ENCODE measurements around the gene PILRB. TPM values are rescaled to one million over a fixed set of nuclear protein-coding genes. Genes with fewer than 3 reads are reported as not detected.

The PILRB gene
- polyA plus RNA-seq, 2 donors, result 22.9 to 79.2 TPM

- no peaks in the 10 kb centered on the region for H3K27me3 ChIP-seq (ENCODE audit: control insufficient read depth in 1 of 2, insufficient read depth in 2 of 2, low read length in 2 of 2)
- H3K9me3 ChIP-seq (ENCODE audit: control insufficient read depth in 2 of 2, insufficient read depth in 1 of 2, low read depth in 1 of 2, low read length in 1 of 2), result no peaks in the 10 kb centered on the region
- no peak overlapping the region for H3K4me3 ChIP-seq (ENCODE audit: low read depth in 1 of 2, low read length in 2 of 2)
- WGBS, 2 donors, result 77 to 79% methylated on average over 6 of the region's 6 CpGs
- H3K4me1 ChIP-seq (ENCODE audit: control insufficient read depth in 2 of 2, insufficient read depth in 2 of 2, low read length in 1 of 2), result no peaks in the 10 kb centered on the region
- no peaks in the 10 kb centered on the region for H3K36me3 ChIP-seq (ENCODE audit: control insufficient read depth in 2 of 2, insufficient read depth in 2 of 2, low read length in 1 of 2)
- H3K27ac ChIP-seq (ENCODE audit: low read depth in 2 of 2, low read length in 1 of 2), result no peak overlapping the region
Measured at GRCh38 chr7:100384628-100385294, 26.8 kb downstream of the PILRB start.

GRCh38 chr7:100386940-100387339 is 29.0 kb downstream of the PILRB start:
- Histone ChIP-seq H3K36me3 (ENCODE audit: control insufficient read depth in 2 of 2, insufficient read depth in 2 of 2, low read length in 1 of 2) (no peaks in the 10 kb centered on the region), H3K27ac (ENCODE audit: low read depth in 2 of 2, low read length in 1 of 2) (no peak overlapping the region), H3K4me1 (ENCODE audit: control insufficient read depth in 2 of 2, insufficient read depth in 2 of 2, low read length in 1 of 2) (no peaks in the 10 kb centered on the region), H3K9me3 (ENCODE audit: control insufficient read depth in 2 of 2, insufficient read depth in 1 of 2, low read depth in 1 of 2, low read length in 1 of 2) (no peaks in the 10 kb centered on the region), H3K4me3 (ENCODE audit: low read depth in 1 of 2, low read length in 2 of 2) (no peak overlapping the region), H3K27me3 (ENCODE audit: control insufficient read depth in 1 of 2, insufficient read depth in 2 of 2, low read length in 2 of 2) (no peaks in the 10 kb centered on the region)
- WGBS, 2 donors, result 58 to 74% methylated on average over 5 of the region's 5 CpGs

- H3K9me3 ChIP-seq (ENCODE audit: control insufficient read depth in 2 of 2, insufficient read depth in 1 of 2, low read depth in 1 of 2, low read length in 1 of 2), result no peaks in the 10 kb centered on the region
- no peaks in the 10 kb centered on the region for H3K27me3 ChIP-seq (ENCODE audit: control insufficient read depth in 1 of 2, insufficient read depth in 2 of 2, low read length in 2 of 2)
- no peak overlapping the region for H3K27ac ChIP-seq (ENCODE audit: low read depth in 2 of 2, low read length in 1 of 2)
- WGBS, 2 donors, result 70 to 72% methylated on average over 2 of the region's 2 CpGs
- no peaks in the 10 kb centered on the region for H3K4me1 ChIP-seq (ENCODE audit: control insufficient read depth in 2 of 2, insufficient read depth in 2 of 2, low read length in 1 of 2)
- H3K36me3 ChIP-seq (ENCODE audit: control insufficient read depth in 2 of 2, insufficient read depth in 2 of 2, low read length in 1 of 2), result no peaks in the 10 kb centered on the region
- H3K4me3 ChIP-seq (ENCODE audit: low read depth in 1 of 2, low read length in 2 of 2), result no peak overlapping the region
Measured at GRCh38 chr7:100387695-100388094, 29.8 kb downstream of the PILRB start.

- Histone ChIP-seq H3K27me3 (ENCODE audit: control insufficient read depth in 1 of 2, insufficient read depth in 2 of 2, low read length in 2 of 2) (no peaks in the 10 kb centered on the region), H3K9me3 (ENCODE audit: control insufficient read depth in 2 of 2, insufficient read depth in 1 of 2, low read depth in 1 of 2, low read length in 1 of 2) (no peaks in the 10 kb centered on the region), H3K36me3 (ENCODE audit: control insufficient read depth in 2 of 2, insufficient read depth in 2 of 2, low read length in 1 of 2) (no peaks in the 10 kb centered on the region), H3K27ac (ENCODE audit: low read depth in 2 of 2, low read length in 1 of 2) (no peak overlapping the region), H3K4me1 (ENCODE audit: control insufficient read depth in 2 of 2, insufficient read depth in 2 of 2, low read length in 1 of 2) (no peaks in the 10 kb centered on the region), H3K4me3 (ENCODE audit: low read depth in 1 of 2, low read length in 2 of 2) (no peak overlapping the region)
- WGBS, 2 donors, result 65 to 71% methylated on average over 9 of the region's 9 CpGs
Measured at GRCh38 chr7:100389437-100390088, 31.6 kb downstream of the PILRB start.

GRCh38 chr7:100390286-100391009 is 32.5 kb downstream of the PILRB start:
- Histone ChIP-seq H3K4me1 (ENCODE audit: control insufficient read depth in 2 of 2, insufficient read depth in 2 of 2, low read length in 1 of 2) (no peaks in the 10 kb centered on the region), H3K9me3 (ENCODE audit: control insufficient read depth in 2 of 2, insufficient read depth in 1 of 2, low read depth in 1 of 2, low read length in 1 of 2) (no peaks in the 10 kb centered on the region), H3K4me3 (ENCODE audit: low read depth in 1 of 2, low read length in 2 of 2) (no peak overlapping the region), H3K27ac (ENCODE audit: low read depth in 2 of 2, low read length in 1 of 2) (no peak overlapping the region), H3K27me3 (ENCODE audit: control insufficient read depth in 1 of 2, insufficient read depth in 2 of 2, low read length in 2 of 2) (no peaks in the 10 kb centered on the region), H3K36me3 (ENCODE audit: control insufficient read depth in 2 of 2, insufficient read depth in 2 of 2, low read length in 1 of 2) (no peaks in the 10 kb centered on the region)
- WGBS, 2 donors, result 57 to 68% methylated on average over 3 of the region's 3 CpGs

GRCh38 chr7:100393233-100393905 is 35.5 kb downstream of the PILRB start:
- H3K4me3 ChIP-seq (ENCODE audit: low read depth in 1 of 2, low read length in 2 of 2), result no peak overlapping the region
- peaks cover 0 to 3% of the 10 kb centered on the region in 2 donors for H3K4me1 ChIP-seq (ENCODE audit: control insufficient read depth in 2 of 2, insufficient read depth in 2 of 2, low read length in 1 of 2)
- H3K27me3 ChIP-seq (ENCODE audit: control insufficient read depth in 1 of 2, insufficient read depth in 2 of 2, low read length in 2 of 2), result no peaks in the 10 kb centered on the region
- no peaks in the 10 kb centered on the region for H3K9me3 ChIP-seq (ENCODE audit: control insufficient read depth in 2 of 2, insufficient read depth in 1 of 2, low read depth in 1 of 2, low read length in 1 of 2)
- no peak overlapping the region for H3K27ac ChIP-seq (ENCODE audit: low read depth in 2 of 2, low read length in 1 of 2)
- H3K36me3 ChIP-seq (ENCODE audit: control insufficient read depth in 2 of 2, insufficient read depth in 2 of 2, low read length in 1 of 2), result no peaks in the 10 kb centered on the region
- 76 to 78% methylated on average over 4 of the region's 4 CpGs for WGBS, 2 donors

- no peak overlapping the region for H3K27ac ChIP-seq (ENCODE audit: low read depth in 2 of 2, low read length in 1 of 2)
- no peak overlapping the region for H3K4me3 ChIP-seq (ENCODE audit: low read depth in 1 of 2, low read length in 2 of 2)
- no peaks in the 10 kb centered on the region for H3K36me3 ChIP-seq (ENCODE audit: control insufficient read depth in 2 of 2, insufficient read depth in 2 of 2, low read length in 1 of 2)
- WGBS, 2 donors, result 59 to 81% methylated on average over 2 of the region's 2 CpGs
- H3K27me3 ChIP-seq (ENCODE audit: control insufficient read depth in 1 of 2, insufficient read depth in 2 of 2, low read length in 2 of 2), result no peaks in the 10 kb centered on the region
- no peaks in the 10 kb centered on the region for H3K9me3 ChIP-seq (ENCODE audit: control insufficient read depth in 2 of 2, insufficient read depth in 1 of 2, low read depth in 1 of 2, low read length in 1 of 2)
- H3K4me1 ChIP-seq (ENCODE audit: control insufficient read depth in 2 of 2, insufficient read depth in 2 of 2, low read length in 1 of 2), result peaks cover 0 to 3% of the 10 kb centered on the region in 2 donors
Measured at GRCh38 chr7:100394077-100394476, 36.2 kb downstream of the PILRB start.

- H3K27me3 ChIP-seq (ENCODE audit: control insufficient read depth in 1 of 2, insufficient read depth in 2 of 2, low read length in 2 of 2), result no peaks in the 10 kb centered on the region
- no peaks in the 10 kb centered on the region for H3K36me3 ChIP-seq (ENCODE audit: control insufficient read depth in 2 of 2, insufficient read depth in 2 of 2, low read length in 1 of 2)
Measured at GRCh38 chr7:100396421-100396982, 38.6 kb downstream of the PILRB start.

GRCh38 chr7:100397315-100398081 is 39.6 kb downstream of the PILRB start:
- Histone ChIP-seq H3K27ac (ENCODE audit: low read depth in 2 of 2, low read length in 1 of 2) (no peak overlapping the region), H3K36me3 (ENCODE audit: control insufficient read depth in 2 of 2, insufficient read depth in 2 of 2, low read length in 1 of 2) (no peaks in the 10 kb centered on the region)
- 57 to 58% methylated on average over 13 of the region's 13 CpGs for WGBS, 2 donors

More at GRCh38 chr7:100396421-100396982, 38.6 kb downstream of the PILRB start:
- WGBS, 2 donors, result 65 to 68% methylated on average over 9 of the region's 9 CpGs
- no peak overlapping the region for H3K27ac ChIP-seq (ENCODE audit: low read depth in 2 of 2, low read length in 1 of 2)
- peaks cover 0 to 3% of the 10 kb centered on the region in 2 donors for H3K4me1 ChIP-seq (ENCODE audit: control insufficient read depth in 2 of 2, insufficient read depth in 2 of 2, low read length in 1 of 2)
- no peaks in the 10 kb centered on the region for H3K9me3 ChIP-seq (ENCODE audit: control insufficient read depth in 2 of 2, insufficient read depth in 1 of 2, low read depth in 1 of 2, low read length in 1 of 2)
- H3K4me3 ChIP-seq (ENCODE audit: low read depth in 1 of 2, low read length in 2 of 2), result no peak overlapping the region

More at GRCh38 chr7:100397315-100398081, 39.6 kb downstream of the PILRB start:
- H3K4me1 ChIP-seq (ENCODE audit: control insufficient read depth in 2 of 2, insufficient read depth in 2 of 2, low read length in 1 of 2), result peaks cover 0 to 3% of the 10 kb centered on the region in 2 donors
- H3K27me3 ChIP-seq (ENCODE audit: control insufficient read depth in 1 of 2, insufficient read depth in 2 of 2, low read length in 2 of 2), result no peaks in the 10 kb centered on the region
- no peak overlapping the region for H3K4me3 ChIP-seq (ENCODE audit: low read depth in 1 of 2, low read length in 2 of 2)
- no peaks in the 10 kb centered on the region for H3K9me3 ChIP-seq (ENCODE audit: control insufficient read depth in 2 of 2, insufficient read depth in 1 of 2, low read depth in 1 of 2, low read length in 1 of 2)

Measured in esophagus (tissue), 2 donors.